Peyer's patch (tissue), 4 donors: Measurements from ENCODE around the gene MZB1. TPM values are rescaled to one million over a fixed set of nuclear protein-coding genes. Genes with fewer than 3 reads are reported as not detected.

Experiments
- DNase-seq, 3 donors: peaks; one replicate each; pipeline ENCODE4 v3.0.0-alpha.2; 2017 to 2019
- H3K27ac ChIP-seq, 4 donors: fragments of 200-600 bp; sonication (generic); one replicate each; pipeline ENCODE4 v1.5.1; 2016 to 2019
- H3K27me3 ChIP-seq, 2 donors: fragments of 200-600 bp; sonication (generic); one replicate each; pipeline ENCODE4 v1.5.1; 2019
- H3K36me3 ChIP-seq, 3 donors: fragments of 200-600 bp; sonication (generic); one replicate each; pipeline ENCODE4 v1.5.1; 2016 to 2019
- H3K4me1 ChIP-seq, 4 donors: fragments of 200-600 bp; sonication (generic); one replicate each; pipeline ENCODE4 v1.5.1; 2016 to 2019
- H3K4me3 ChIP-seq, 4 donors: fragments of 200-600 bp; sonication (generic); 1 replicate in 3 of 4; 2 replicates in 1 of 4; pipeline ENCODE4 v1.5.1; 2016 to 2019; ENCODE audit warnings: mild to moderate bottlenecking in 1 of 4
- H3K9me3 ChIP-seq, 4 donors: fragments of 200-600 bp; sonication (generic); one replicate each; pipeline ENCODE4 v1.5.1; 2016 to 2019; ENCODE audit warnings: mild to moderate bottlenecking in 1 of 4
- CTCF ChIP-seq, 6 experiments: fragments of 450-650 bp in 4 of 6; fragments of 200-600 bp in 2 of 6; sonication (generic) in 1 of 6; IDR thresholded peaks; one replicate each; pipeline ENCODE4 v1.5.1; 2017 to 2019; ENCODE audit warnings: antibody characterized with exemption in 6 of 6, mild to moderate bottlenecking in 3 of 6, moderate library complexity in 1 of 6
- POLR2A ChIP-seq, 2 donors: fragments of 450-650 bp; IDR thresholded peaks; one replicate each; pipeline ENCODE4 v1.5.1; 2017; ENCODE audit warnings: antibody characterized with exemption in 2 of 2, mild to moderate bottlenecking in 2 of 2, moderate library complexity in 2 of 2
- total RNA-seq, 4 donors: library from RNA; depleted of rRNA; stranded (reverse); fragments of >200 nt; gene quantifications; one replicate each; pipeline ENCODE4 v1.1.0, GENCODE V29; 2016

Gene MZB1
- total RNA-seq, 4 donors from 2014 or later, result 1.4 to 18.2 (median 4.4) TPM

- Histone ChIP-seq H3K4me3 (no peak overlapping the region), H3K36me3 (no peaks in the 10 kb centered on the region)
These were observed 18.5 kb upstream of the MZB1 start for GRCh38 chr5:139408191-139408590.

GRCh38 chr5:139407517-139407916 is 17.8 kb upstream of the MZB1 start:
- Histone ChIP-seq H3K27ac (peak overlapping the region in 1 of 4 donors; percentile 42), H3K4me3 (no peak overlapping the region), H3K9me3 (no peaks in the 10 kb centered on the region), H3K4me1 (peaks cover 0 to 9% (median 4%) of the 10 kb centered on the region in 4 donors), H3K36me3 (no peaks in the 10 kb centered on the region), H3K27me3 (no peaks in the 10 kb centered on the region)
- TF ChIP-seq CTCF (IDR thresholded peaks at IDR 0.05) (no peak), POLR2A (IDR thresholded peaks at IDR 0.05) (no peak)
- peak in 1 of 3 donors; percentile 13 for DNase-seq

More at GRCh38 chr5:139408191-139408590, 18.5 kb upstream of the MZB1 start:
- TF ChIP-seq CTCF (IDR thresholded peaks at IDR 0.05), result no peak
- TF ChIP-seq POLR2A (IDR thresholded peaks at IDR 0.05), result no peak
- peak overlapping the region in 1 of 4 donors; percentile 42 for H3K27ac ChIP-seq
- H3K27me3 ChIP-seq, result no peaks in the 10 kb centered on the region
- H3K9me3 ChIP-seq, result no peaks in the 10 kb centered on the region
- peak in 1 of 3 donors; percentile 10 for DNase-seq
- peaks cover 0 to 8% (median 4%) of the 10 kb centered on the region in 4 donors for H3K4me1 ChIP-seq

GRCh38 chr5:139406963-139407362 is 17.2 kb upstream of the MZB1 start:
- H3K4me3 ChIP-seq, result no peak overlapping the region
- peak overlapping the region in 1 of 4 donors; percentile 42 for H3K27ac ChIP-seq
- no peaks in the 10 kb centered on the region for H3K27me3 ChIP-seq
- peak in 1 of 3 donors; percentile 43 for DNase-seq
- peaks cover 0 to 9% (median 4%) of the 10 kb centered on the region in 4 donors for H3K4me1 ChIP-seq
- H3K36me3 ChIP-seq, result no peaks in the 10 kb centered on the region
- no peaks in the 10 kb centered on the region for H3K9me3 ChIP-seq
- TF ChIP-seq POLR2A (IDR thresholded peaks at IDR 0.05) (no peak), CTCF (IDR thresholded peaks at IDR 0.05) (no peak)

- Histone ChIP-seq H3K9me3 (no peaks in the 10 kb centered on the region), H3K27me3 (no peaks in the 10 kb centered on the region), H3K4me1 (peaks cover 0 to 9% (median 4%) of the 10 kb centered on the region in 4 donors), H3K27ac (peak overlapping the region; percentile 79 to 95 (median 89)), H3K4me3 (peak overlapping the region; percentile 52 to 77 (median 56)), H3K36me3 (no peaks in the 10 kb centered on the region)
- no peak for TF ChIP-seq CTCF (IDR thresholded peaks at IDR 0.05)
- no peak for TF ChIP-seq POLR2A (IDR thresholded peaks at IDR 0.05)
- DNase-seq, result no peak
These were observed 14.7 kb upstream of the MZB1 start for GRCh38 chr5:139404484-139404840.

- peak in 1 of 2 donors; percentile 23 for TF ChIP-seq POLR2A (IDR thresholded peaks at IDR 0.05)
- TF ChIP-seq CTCF (IDR thresholded peaks at IDR 0.05), result no peak
- no peaks in the 10 kb centered on the region for H3K36me3 ChIP-seq
- no peaks in the 10 kb centered on the region for H3K9me3 ChIP-seq
- no peaks in the 10 kb centered on the region for H3K27me3 ChIP-seq
- peak within 1 kb of the TSS; percentile 79 to 95 (median 89) for H3K27ac ChIP-seq
- H3K4me1 ChIP-seq, result peaks cover 0 to 9% (median 4%) of the 10 kb centered on the region in 4 donors
- peak; percentile 97 to 99 (median 99) for DNase-seq
- peak within 1 kb of the TSS; percentile 52 to 77 (median 56) for H3K4me3 ChIP-seq
These were observed 14.2 kb upstream of the MZB1 start, which contains the start of gene SPATA24 for GRCh38 chr5:139403787-139404483. Gene SPATA24 (minus strand): TSS chr5:139404089. CDS start chr5:139404060, 29 bp downstream.
